T-cell (primary cell): ENCODE data around the gene LZIC. TPM values are rescaled to one million over a fixed set of nuclear protein-coding genes. Genes with fewer than 3 reads are reported as not detected.

ENCODE experiments used
- total RNA-seq, 35 experiments: library from RNA in 6 of 35; stranded (reverse) in 6 of 35; fragments of 120-200 nt in 1 of 35; gene quantifications; one replicate each; pipeline versions ENCODE4 v1.2.1 to v1.2.4 and lab custom pipeline; 2013 to 2026

The LZIC gene
- total RNA-seq, 5 donors from 2014 or later (not counting 1 experiment from before 2014, with no cell fraction given) = 19.6 to 28.6 (median 22.0) TPM

Other genes with a start within 250 kb of the LZIC start
- gene CLSTN1, start 119.4 kb downstream of the LZIC start, total RNA-seq = 100 to 1,000 TPM in 2 of 5 donors, 10 to 100 TPM in 3; 84.6 to 105 (median 91.2) TPM
- 10 to 100 TPM in 1 of 5 donors, 1 to 10 TPM in 4; 9.1 to 11.1 (median 9.6) TPM for gene CTNNBIP1, start 33.1 kb downstream of the LZIC start, total RNA-seq
- 1 to 10 TPM; 2.9 to 8.0 (median 7.1) TPM for gene NMNAT1, start 84 bp upstream of the LZIC start, total RNA-seq
- under 1 TPM in 1 of 5 donors, not detected in 4; 0.63 TPM for gene RBP7, start 53.8 kb upstream of the LZIC start, total RNA-seq
- gene UBE4B, start 89.6 kb upstream of the LZIC start, total RNA-seq = 10 to 100 TPM; 37.5 to 43.1 (median 41.9) TPM